Thyroid gland (tissue), 4 donors: ENCODE measurements around the gene AATF.

ENCODE experiments used
- POLR2A ChIP-seq, 2 donors: fragments of 450-650 bp; IDR thresholded peaks; one replicate each; pipeline ENCODE4 v1.6.1; 2017; ENCODE audit warnings: antibody characterized with exemption in 2 of 2, mild to moderate bottlenecking in 2 of 2, moderate library complexity in 1 of 2
- TF ChIP-seq, protein P1 (sequence below), 6 experiments: fragments of 200-600 bp in 3 of 6; fragments of 450-650 bp in 3 of 6; sonication (generic) in 3 of 6; IDR thresholded peaks; one replicate each; pipeline ENCODE4 v1.5.1; 2016 to 2019; ENCODE audit warnings: antibody characterized with exemption in 6 of 6, mild to moderate bottlenecking in 2 of 6, inconsistent platforms in 1 of 6, moderate library complexity in 1 of 6

DNA sequence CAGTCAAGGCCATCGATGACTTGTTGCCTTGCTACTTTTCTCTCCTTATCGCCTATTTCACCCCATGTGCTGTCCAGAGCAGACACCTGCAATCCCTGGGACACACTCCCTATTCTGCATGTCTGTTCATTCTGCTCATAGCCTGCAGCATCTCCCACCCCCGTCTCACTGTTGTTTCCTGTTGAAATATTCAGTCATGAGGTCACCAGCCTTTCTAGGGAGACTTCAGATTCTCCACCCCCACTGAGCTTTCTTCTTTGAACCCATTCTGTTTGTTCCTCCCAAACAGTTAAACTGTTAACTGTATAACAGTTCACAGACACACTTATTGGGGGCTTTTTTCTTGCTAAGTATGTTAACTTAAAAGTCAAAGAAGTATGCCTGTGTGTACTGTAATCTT lies 94.4 kb downstream of the AATF start:
- TF ChIP-seq, protein P1, sequence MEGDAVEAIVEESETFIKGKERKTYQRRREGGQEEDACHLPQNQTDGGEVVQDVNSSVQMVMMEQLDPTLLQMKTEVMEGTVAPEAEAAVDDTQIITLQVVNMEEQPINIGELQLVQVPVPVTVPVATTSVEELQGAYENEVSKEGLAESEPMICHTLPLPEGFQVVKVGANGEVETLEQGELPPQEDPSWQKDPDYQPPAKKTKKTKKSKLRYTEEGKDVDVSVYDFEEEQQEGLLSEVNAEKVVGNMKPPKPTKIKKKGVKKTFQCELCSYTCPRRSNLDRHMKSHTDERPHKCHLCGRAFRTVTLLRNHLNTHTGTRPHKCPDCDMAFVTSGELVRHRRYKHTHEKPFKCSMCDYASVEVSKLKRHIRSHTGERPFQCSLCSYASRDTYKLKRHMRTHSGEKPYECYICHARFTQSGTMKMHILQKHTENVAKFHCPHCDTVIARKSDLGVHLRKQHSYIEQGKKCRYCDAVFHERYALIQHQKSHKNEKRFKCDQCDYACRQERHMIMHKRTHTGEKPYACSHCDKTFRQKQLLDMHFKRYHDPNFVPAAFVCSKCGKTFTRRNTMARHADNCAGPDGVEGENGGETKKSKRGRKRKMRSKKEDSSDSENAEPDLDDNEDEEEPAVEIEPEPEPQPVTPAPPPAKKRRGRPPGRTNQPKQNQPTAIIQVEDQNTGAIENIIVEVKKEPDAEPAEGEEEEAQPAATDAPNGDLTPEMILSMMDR (IDR thresholded peaks at IDR 0.05), result no peak
- no peak for TF ChIP-seq POLR2A (IDR thresholded peaks at IDR 0.05)
